OCI-LY1 (cell line): Measurements from ENCODE around the gene TOM1L2.

Source experiments
- H2AFZ ChIP-seq: fragments of 200-600 bp; sonication (generic), shearing (Covaris generic); 2 replicates; pipeline ENCODE4 v1.6.0; 2014; ENCODE audit warnings: antibody characterized with exemption, mild to moderate bottlenecking, low read length
- H3F3A ChIP-seq: fragments of 200-600 bp; sonication (generic), shearing (Covaris generic); 2 replicates; pipeline ENCODE4 v1.6.0; 2014; ENCODE audit warnings: mild to moderate bottlenecking, antibody characterized with exemption, low read length, moderate library complexity; ENCODE audit not compliant: insufficient read depth
- H3K27ac ChIP-seq: fragments of 200-600 bp; sonication (generic); 2 replicates; pipeline ENCODE4 v1.5.1; 2014; ENCODE audit warnings: low read length, mixed run types, mild to moderate bottlenecking, low read depth; ENCODE audit not compliant: poor library complexity, severe bottlenecking
- H3K27me3 ChIP-seq: fragments of 200-600 bp; sonication (generic); 2 replicates; pipeline ENCODE4 v1.6.0; 2014; ENCODE audit warnings: antibody characterized with exemption, mild to moderate bottlenecking, low read length, moderate library complexity; ENCODE audit not compliant: insufficient read depth
- H3K36me3 ChIP-seq: fragments of 200-600 bp; sonication (generic); 2 replicates; pipeline ENCODE4 v1.6.1; 2014; ENCODE audit warnings: mild to moderate bottlenecking, antibody characterized with exemption, low read length, moderate library complexity, mixed read lengths; ENCODE audit not compliant: insufficient read depth
- H3K4me1 ChIP-seq: fragments of 200-600 bp; sonication (generic); 2 replicates; pipeline ENCODE4 v1.5.1; 2014; ENCODE audit warnings: mild to moderate bottlenecking, low read length, moderate library complexity; ENCODE audit not compliant: insufficient read depth, severe bottlenecking
- H3K4me2 ChIP-seq: fragments of 200-600 bp; sonication (generic), shearing (Covaris generic); 2 replicates; pipeline ENCODE4 v1.6.1; 2014; ENCODE audit warnings: low read length
- H3K4me3 ChIP-seq: fragments of 200-600 bp; sonication (generic); 2 replicates; pipeline ENCODE4 v1.5.1; 2014; ENCODE audit warnings: low read length, low read depth, mild to moderate bottlenecking, mixed read lengths; ENCODE audit not compliant: poor library complexity, severe bottlenecking
- H3K79me2 ChIP-seq: fragments of 200-600 bp; shearing (Covaris generic); 2 replicates; pipeline ENCODE4 v1.6.1; 2016; ENCODE audit warnings: mixed run types, low read length, mixed read lengths; ENCODE audit not compliant: insufficient read depth
- H3K9ac ChIP-seq: fragments of 200-600 bp; sonication (generic), shearing (Covaris generic); 2 replicates; pipeline ENCODE4 v1.6.1; 2014; ENCODE audit warnings: mild to moderate bottlenecking, low read length, mixed read lengths
- H3K9me2 ChIP-seq: fragments of 200-600 bp; sonication (generic), shearing (Covaris generic); 2 replicates; pipeline ENCODE4 v1.6.1; 2014; ENCODE audit warnings: low read depth, mild to moderate bottlenecking, low read length, mixed read lengths
- H3K9me3 ChIP-seq: fragments of 200-600 bp; shearing (Covaris generic); 2 replicates; pipeline ENCODE4 v1.6.1; 2014; ENCODE audit warnings: low read length, mixed read lengths
- H4K20me1 ChIP-seq: fragments of 200-600 bp; sonication (generic), shearing (Covaris generic); 2 replicates; pipeline ENCODE4 v1.6.0; 2016; ENCODE audit warnings: mild to moderate bottlenecking, low read length; ENCODE audit not compliant: insufficient read depth
- EZH2 ChIP-seq: fragments of 200-600 bp; sonication (generic), shearing (Covaris generic); IDR thresholded peaks from 2 replicates; pipeline ENCODE4 v1.8.0; 2017; ENCODE audit warnings: borderline replicate concordance, mixed run types, mild to moderate bottlenecking, antibody characterized with exemption, low read length, moderate library complexity, mixed read lengths
- TF ChIP-seq, protein P1 (sequence below): fragments of 200-600 bp; sonication (generic), shearing (Covaris generic); IDR thresholded peaks from 2 replicates; pipeline ENCODE4 v1.5.1; 2017; ENCODE audit warnings: mild to moderate bottlenecking, antibody characterized with exemption, low read length, moderate library complexity, mixed read lengths

TOM1L2 gene

DNA sequence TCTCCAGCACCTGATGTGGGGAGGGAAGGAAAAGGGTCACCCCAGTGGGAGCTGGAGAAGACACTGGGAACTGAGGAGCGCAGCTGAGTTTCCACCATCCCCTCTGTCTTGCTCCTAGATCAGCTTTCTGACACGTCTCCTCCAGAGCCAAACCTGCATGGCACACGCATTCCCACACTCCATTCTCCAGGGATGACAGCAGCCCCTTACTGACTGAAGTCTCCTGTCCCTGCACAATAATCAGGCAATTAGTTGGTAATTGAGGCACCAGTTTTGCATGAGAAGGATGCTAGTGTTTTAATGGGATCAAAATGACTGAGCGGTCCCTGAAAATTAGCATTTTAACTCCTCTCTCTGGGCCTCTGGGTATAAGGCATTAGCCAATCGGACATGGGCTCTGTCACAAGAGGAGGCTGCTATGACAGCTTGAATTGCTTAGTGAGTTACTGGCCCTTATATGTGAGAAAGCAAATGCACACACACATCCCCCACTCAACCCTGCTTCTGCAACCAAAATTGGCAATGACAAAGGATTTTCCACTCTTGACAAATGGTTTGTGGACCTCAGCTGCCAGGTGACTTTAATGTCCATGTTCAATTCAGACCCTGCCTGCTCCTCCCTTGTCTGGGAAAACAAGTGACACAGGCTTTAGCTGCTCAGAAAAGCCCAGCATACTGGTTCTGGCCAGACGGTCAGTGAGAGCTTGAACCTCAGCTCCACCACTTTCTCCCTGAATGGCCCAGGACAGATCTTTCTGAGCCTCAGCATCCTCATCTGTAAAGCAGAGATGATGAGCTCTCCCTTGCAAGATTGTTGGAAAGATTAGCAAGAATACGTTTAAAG is 78.2 kb downstream of the TOM1L2 start:
- Histone ChIP-seq H3K9me2 (no peaks in the 10 kb centered on the region), H3K4me1 (no peaks in the 10 kb centered on the region), H3K27me3 (no peaks in the 10 kb centered on the region), H3F3A (no peaks in the 10 kb centered on the region), H3K9me3 (no peaks in the 10 kb centered on the region), H4K20me1 (no peaks in the 10 kb centered on the region), H3K9ac (no peak overlapping the region), H2AFZ (no peak overlapping the region), H3K27ac (no peak overlapping the region), H3K4me2 (no peak overlapping the region), H3K4me3 (no peak overlapping the region), H3K79me2 (no peaks in the 10 kb centered on the region), H3K36me3 (no peaks in the 10 kb centered on the region; the same call in 1 of the 2 replicates)
- TF ChIP-seq EZH2: no peak
- TF ChIP-seq, protein P1, sequence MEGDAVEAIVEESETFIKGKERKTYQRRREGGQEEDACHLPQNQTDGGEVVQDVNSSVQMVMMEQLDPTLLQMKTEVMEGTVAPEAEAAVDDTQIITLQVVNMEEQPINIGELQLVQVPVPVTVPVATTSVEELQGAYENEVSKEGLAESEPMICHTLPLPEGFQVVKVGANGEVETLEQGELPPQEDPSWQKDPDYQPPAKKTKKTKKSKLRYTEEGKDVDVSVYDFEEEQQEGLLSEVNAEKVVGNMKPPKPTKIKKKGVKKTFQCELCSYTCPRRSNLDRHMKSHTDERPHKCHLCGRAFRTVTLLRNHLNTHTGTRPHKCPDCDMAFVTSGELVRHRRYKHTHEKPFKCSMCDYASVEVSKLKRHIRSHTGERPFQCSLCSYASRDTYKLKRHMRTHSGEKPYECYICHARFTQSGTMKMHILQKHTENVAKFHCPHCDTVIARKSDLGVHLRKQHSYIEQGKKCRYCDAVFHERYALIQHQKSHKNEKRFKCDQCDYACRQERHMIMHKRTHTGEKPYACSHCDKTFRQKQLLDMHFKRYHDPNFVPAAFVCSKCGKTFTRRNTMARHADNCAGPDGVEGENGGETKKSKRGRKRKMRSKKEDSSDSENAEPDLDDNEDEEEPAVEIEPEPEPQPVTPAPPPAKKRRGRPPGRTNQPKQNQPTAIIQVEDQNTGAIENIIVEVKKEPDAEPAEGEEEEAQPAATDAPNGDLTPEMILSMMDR: no peak

DNA sequence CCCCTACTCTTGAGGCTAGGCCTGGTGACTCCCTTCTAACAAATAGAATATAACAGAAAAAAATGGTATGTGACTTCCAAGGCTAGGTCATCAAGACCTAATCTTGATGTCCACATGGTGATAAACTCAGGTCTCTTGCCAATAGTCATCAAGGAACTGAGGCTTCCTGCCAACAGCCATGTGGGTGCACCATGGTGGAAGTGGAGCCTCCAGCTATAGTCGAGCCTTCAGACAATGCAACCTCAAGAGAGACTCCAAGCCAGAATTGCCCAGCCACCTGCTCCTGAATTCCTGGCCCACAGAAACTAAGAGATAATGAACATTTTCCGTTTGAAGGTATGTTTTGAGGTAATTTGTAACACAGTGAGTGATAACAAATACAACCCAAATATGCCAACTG is 79.5 kb downstream of the TOM1L2 start:
- H3K4me3 ChIP-seq: no peak overlapping the region
- H3K4me1 ChIP-seq: no peaks in the 10 kb centered on the region
- no peaks in the 10 kb centered on the region for H3K9me2 ChIP-seq
- TF ChIP-seq, protein P1: no peak
- no peak for TF ChIP-seq EZH2
- H3K27me3 ChIP-seq: no peaks in the 10 kb centered on the region
- H3F3A ChIP-seq: no peaks in the 10 kb centered on the region
- H4K20me1 ChIP-seq: no peaks in the 10 kb centered on the region
- H3K4me2 ChIP-seq: no peak overlapping the region
- H3K9me3 ChIP-seq: no peaks in the 10 kb centered on the region
- no peak overlapping the region for H3K27ac ChIP-seq
- no peak overlapping the region for H2AFZ ChIP-seq
- no peaks in the 10 kb centered on the region; the same call in 1 of the 2 replicates for H3K36me3 ChIP-seq
- no peaks in the 10 kb centered on the region for H3K79me2 ChIP-seq
- no peak overlapping the region for H3K9ac ChIP-seq

DNA sequence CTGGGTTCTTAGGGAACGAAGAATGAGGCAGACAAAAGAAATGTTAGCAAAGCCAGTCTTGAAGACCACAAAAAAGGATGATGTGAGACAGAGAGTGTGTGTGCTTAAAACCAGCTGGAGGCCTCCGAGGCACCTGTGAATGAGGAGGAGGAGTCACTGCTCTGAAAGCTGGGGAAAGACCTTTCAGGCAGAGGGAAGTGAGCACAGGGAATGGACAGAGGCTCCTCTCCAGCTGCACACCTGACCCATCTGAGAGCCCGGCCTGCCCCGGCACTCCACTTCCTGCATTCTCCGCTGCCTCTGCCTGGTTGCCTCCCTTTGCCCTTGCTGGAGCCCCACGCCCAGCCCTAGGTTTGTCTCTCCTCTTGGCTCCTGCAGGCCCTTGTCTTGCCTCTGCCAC is 80.2 kb downstream of the TOM1L2 start:
- Histone ChIP-seq H3K9me3 (no peaks in the 10 kb centered on the region), H4K20me1 (no peaks in the 10 kb centered on the region), H3K36me3 (no peaks in the 10 kb centered on the region; the same call in 1 of the 2 replicates), H3F3A (no peaks in the 10 kb centered on the region), H3K9ac (no peak overlapping the region), H3K79me2 (no peaks in the 10 kb centered on the region), H3K4me2 (no peak overlapping the region), H3K27me3 (no peaks in the 10 kb centered on the region), H3K4me1 (no peaks in the 10 kb centered on the region), H3K27ac (no peak overlapping the region), H3K4me3 (no peak overlapping the region), H3K9me2 (no peaks in the 10 kb centered on the region), H2AFZ (no peak overlapping the region)
- no peak for TF ChIP-seq EZH2
- TF ChIP-seq, protein P1: no peak
